Ammon's horn (tissue), 1 donor: ENCODE measurements around the gene LCT.
"Not testable (repeated sequence)": the region's sequence is repeated elsewhere in the genome, so short reads cannot be mapped to it uniquely, and the experiment has no call there.

ENCODE experiments used
- DNase-seq: peaks from one replicate; pipeline ENCODE4 v3.0.0-alpha.2; 2016; ENCODE audit warnings: low spot score

LCT gene

DNA sequence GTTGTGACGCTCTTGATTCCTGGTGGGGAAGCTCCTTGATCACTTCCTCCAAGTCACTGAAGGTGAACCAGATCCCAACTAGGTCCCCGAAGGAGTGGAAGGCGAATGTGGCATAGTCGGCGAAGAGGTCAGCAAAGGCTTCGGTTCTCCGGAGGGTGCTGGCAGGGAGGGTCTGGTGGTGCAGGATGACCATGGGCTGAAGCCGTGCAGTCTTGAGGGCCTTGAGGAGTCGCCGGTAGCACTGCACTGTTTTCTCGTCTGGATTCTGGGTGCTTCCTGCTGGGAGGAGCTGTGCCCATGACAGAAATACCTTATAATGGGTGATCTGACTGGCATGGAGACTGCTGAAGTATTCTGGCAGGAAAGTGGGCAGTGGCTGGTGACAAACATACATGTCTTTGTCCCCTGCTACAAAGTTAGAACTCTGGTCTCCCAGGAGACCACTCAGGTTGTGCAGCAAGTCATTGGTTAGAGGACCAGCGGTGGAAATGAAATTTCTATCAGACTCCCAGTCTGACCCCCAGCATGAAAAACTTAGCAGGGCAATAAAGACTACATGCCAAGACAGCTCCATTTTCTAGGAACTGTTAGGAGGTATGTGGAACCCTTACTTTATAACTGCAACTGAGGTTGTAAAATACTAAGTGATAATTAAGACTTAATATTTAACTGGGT, at the start of gene LCT:
LCT (minus strand) TSS at position 589 of the 675 bp plus-strand sequence; CDS start at position 574, 15 bp downstream.
- no peak for DNase-seq

DNA sequence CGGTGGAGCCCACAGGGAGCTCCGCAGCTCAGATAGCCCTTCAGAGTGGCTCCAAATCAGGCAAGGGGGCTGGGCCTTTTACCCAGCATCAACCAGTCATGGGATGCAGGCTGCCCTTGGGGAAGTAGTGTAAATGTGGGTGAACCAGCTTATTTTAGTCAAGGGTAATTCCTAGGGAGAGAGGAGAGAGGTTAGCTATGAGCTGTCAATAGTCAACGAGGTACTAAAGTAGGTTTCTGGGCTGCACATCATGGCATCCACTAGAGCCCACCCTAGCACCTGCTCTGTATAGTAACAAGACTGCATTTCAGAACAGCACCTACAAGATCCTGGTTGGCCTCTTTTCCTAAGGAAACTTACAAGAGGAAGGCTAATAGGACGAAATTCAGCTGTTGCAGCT, 48.7 kb upstream of the LCT start:
- DNase-seq: no peak

DNA sequence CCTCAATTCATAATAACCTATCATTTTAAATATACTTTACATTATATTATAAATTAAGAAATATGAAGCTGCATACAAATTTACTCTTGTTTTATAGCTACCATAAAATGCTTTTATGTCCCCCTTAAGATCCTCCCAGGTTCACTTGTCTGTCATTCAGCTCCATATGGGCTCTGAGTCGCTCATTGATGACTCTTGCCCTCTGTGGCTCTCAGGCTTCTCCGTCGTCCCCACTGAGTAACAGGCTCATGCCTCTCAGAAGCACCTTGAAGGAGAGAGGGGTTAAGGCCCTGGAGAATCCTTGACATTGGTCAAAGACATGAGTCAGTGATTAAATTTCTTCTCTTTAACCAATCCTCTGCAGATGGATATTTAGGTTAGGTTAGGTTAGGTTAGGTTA, 45.4 kb upstream of the LCT start:
- DNase-seq: no peak

DNA sequence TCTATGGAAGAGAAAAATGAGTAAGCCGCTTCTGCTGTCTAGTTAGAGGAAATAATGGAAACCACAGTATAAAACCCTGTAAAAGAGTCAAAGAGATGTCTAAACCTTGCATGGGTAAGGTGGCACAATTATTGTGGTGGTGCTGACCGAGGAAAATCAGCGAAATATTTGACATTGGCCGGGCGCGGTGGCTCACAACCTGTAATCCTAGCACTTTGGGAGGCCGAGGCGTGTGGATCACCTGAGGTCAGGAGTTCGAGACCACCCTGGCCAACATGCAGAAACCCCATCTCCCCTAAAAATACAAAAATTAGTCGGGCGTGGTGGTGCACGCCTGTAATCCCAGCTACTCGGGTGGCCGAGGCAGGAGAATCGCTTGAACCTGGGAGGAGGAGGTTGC, 39.8 kb upstream of the LCT start:
- DNase-seq: not testable (repeated sequence)

DNA sequence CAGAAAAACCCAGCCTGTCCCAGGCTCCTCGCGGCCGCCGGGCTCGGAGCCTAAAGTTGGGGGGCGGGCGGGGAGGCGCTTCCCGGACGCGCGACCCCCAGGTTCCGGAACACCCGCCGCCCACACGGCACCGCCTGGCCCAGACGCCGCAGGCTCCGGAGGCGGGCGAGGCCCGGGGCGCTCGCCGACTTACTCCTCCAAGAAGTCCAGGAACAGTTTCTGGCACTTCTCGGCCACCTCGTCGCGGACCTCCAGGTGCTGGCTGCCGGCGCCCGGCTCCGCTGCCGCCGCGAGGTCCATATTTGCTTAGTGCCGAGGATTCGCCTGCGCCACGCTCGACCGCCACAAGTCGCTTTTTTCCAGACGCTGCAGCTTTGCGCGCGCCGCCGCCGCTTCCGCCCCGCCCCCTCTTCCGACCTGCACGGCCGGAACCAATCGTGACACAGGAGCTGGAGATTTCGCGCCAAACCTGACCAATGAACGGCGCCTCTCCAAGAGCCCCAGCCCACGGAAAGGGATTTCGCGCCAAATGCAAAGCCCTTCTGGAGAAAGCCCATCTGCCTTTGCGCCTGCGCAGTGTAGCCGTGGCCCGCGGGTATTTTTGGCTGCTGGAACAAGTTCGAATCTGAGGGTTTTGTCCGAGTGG, 39.2 kb upstream of the LCT start, which contains the start of gene MCM6:
MCM6 (minus strand) TSS at position 378 of the 646 bp plus-strand sequence; CDS start at position 300, 78 bp downstream.
- DNase-seq: peak; percentile 98

DNA sequence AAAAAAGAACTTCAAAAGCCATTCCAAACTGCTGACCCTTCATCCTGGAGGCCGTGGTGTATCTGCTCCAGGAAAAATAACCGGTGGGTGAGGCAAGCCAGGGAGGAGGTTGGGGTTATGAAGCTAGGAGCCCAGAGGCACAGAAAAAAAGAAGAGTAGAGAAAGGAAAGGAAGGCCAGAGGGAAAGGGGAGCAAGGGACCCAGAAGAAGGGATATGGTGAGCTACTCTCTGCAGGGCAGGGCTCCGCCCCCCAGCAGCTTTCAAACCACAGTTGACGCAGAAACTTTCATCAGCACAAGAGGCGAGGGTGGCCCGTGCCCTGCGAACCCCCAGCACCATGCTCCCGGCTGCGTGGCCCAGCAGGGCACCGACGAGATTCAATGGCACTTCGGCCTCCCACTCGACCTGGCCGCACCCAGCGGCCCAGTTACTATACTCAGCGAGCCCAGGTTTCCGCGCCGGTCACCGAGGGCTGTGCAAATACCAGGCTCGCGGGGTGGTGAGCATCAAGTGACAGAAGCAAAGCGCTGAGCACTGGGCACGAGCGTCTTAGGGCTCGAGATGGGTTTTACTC, 38.6 kb upstream of the LCT start:
- peak; percentile 23 for DNase-seq

DNA sequence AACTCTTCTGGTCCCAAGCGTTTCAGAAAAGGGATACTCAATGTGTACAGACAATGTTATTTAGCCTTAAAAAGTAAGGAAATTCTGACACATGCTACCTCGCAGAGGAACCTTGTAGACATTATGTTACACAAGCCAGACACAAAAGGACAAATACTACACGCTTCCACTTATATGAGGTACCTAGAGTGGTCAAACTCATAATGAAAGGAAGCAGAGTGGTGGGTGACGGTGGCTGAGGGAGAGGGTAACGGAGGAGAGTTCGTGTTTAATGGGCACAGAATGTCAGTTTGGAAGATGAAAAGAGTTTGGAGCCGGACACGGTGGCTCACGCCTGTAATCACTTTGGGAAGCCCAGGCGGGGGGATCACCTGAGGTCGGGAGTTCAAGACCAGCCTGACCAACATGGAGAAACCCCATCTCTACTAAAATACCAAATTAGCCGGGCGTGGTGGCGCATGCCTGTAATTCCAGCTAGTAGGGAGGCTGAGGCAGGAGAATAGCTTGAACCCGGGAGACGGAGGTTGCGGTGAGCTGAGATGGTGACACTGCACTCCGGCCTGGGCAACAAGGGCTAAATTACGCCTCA, 37.9 kb upstream of the LCT start:
- DNase-seq: no peak

DNA sequence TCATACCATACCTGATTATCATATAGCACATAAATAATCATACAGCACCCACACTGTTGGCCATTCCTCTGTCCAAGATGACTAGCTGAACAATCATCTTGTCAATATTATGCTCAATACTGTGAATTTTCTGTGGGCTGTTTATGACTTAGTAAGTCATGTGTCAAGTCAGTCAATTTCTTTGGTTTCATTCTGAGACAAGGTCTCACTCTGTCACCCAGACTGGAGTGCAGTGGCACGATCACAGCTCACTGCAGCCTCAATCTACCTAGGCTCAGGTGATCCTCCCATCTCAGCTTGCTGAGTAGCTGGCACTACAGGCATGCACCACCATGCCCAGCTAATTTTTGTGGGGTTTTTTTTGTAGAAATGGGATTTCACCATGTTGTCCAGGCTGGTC, 33.6 kb upstream of the LCT start:
- DNase-seq: no peak

DNA sequence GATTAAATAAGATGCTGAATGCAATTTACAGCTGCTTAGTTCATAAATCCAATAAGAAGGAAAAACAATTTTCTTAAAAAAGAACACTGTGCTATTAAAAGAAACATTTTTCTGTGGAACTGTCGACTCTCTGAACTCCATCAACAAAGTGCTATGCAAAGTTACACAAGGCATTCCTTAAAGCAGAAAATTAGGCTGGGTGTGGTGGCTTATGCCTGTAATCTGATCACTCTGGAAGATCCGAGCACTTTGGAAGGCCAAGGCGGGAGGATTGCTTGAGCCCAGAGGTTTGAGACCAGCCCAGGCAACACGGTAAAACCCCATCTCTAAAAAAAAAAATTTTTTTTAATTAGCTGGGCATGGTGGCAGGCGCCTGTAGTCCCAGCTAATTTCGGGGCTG, 26.2 kb upstream of the LCT start:
- DNase-seq: no peak

DNA sequence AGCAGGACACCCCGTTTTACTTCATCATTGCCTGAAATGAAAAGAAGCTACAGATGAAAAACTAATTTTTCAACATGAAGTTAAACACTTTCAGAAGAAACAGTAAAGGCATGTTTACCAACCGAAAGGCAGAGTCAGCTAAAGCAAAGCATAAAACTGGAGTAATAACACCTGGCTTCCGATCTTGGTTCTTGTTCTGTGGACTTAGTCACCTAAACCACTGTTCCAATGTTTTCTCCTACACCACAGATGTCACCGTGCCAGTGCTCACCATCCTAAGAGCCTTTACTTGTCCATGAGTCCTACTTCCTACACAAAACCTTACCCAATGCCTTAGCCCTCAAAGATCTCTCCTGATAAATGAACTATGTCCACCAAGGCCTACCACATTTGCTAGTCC, 25.7 kb upstream of the LCT start:
- no peak for DNase-seq

DNA sequence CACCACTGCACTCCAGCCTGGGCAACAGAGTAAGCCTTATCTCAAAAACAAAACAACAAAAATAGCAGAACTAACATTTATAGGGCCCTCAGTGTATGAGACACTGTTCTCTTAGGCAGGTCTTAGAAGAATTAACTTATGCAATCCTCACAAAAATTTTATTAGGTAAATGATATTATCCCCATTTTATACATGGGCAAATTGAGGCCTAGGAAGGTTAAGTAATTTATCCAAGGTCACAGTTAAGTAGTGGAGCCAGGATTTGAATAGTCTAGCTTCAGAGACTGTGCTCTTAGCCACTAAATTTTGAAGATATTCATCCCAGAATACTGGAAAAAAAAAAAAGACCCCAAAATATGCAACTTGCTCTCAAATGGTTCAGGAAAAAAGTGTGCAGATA, 16.4 kb upstream of the LCT start:
- DNase-seq: no peak

DNA sequence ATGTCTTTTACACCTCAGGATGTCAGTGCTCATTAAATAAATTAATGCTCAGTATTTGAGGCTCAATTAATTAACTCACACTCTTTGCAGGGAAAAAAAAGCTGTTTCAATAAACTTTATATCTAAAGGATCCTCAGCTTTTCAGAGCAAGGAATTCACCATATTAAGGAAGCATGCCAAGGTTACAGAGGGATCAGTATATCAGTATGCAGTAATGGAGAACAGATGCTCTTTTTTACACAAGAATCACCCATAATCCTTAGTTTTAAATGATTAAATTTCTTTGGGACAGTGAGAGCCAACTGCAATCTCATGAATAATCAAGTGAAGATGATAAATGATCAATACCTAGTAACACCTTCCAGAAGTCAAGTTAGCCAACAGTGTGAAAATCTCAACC, 14.9 kb upstream of the LCT start:
- DNase-seq: no peak

DNA sequence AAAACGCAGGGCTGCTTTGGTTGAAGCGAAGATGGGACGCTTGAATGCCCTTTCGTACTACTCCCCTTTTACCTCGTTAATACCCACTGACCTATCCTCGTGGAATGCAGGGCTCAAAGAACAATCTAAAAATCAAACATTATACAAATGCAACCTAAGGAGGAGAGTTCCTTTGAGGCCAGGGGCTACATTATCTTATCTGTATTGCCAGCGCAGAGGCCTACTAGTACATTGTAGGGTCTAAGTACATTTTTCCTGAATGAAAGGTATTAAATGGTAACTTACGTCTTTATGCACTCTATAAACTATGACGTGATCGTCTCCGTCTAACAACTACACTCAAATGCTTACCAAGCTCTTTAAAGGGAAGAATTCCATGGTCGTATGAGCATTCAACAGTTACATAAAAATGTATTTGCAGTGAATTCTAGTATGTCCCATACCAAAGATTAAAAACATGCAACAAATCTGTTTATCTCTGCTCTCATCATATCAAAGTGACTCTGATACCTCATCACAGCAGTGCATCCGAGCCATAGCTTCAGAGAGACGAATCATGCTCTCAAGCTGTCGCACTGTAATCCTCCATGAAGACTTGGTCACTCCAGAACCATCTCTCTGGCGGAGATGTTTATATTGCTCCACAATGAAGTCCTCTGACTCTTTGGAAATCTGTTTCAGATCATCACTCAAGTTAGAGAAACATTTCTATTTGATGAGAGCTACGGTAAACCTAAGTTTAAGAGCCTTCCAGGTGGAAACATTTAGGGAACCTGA, 14.1 kb upstream of the LCT start:
- DNase-seq: no peak

DNA sequence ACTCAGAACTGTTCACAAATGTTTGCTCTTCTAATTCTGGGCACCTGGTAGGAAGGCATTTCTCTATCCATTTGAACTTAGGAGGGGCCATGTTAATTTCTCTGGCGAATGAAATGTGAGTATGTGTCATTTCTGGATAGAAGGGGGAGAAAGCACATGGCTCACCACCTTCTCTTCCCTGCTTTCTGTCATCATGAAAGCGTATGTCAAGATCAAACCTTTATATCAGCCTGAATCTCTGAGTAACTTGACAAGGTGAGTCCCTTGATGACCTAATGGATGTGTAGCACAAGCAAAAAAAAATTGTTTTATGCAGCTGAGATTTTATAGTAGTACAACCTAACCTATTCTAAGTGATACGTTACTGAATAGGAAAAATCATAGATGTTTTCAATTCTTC, 12.1 kb upstream of the LCT start:
- DNase-seq: no peak

DNA sequence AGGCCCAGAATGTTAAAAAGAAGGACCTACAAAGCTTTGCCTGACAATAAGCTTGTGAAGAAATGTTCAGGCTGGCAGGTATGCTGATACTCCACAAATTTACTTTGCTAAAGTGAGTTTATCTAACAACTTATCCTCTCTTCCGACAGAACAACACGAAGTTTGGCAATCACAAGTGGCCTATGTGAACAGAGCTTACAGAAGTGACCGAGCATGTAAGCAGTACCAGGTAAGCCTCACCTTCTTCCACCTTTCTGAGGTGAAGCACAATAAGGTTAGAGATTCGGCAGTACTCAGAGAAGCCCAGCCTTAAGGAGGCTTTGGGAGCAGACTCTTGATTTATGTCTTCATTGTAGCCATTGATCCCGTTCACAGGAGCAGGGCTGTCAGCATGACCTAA, 9.0 kb upstream of the LCT start:
- no peak for DNase-seq

DNA sequence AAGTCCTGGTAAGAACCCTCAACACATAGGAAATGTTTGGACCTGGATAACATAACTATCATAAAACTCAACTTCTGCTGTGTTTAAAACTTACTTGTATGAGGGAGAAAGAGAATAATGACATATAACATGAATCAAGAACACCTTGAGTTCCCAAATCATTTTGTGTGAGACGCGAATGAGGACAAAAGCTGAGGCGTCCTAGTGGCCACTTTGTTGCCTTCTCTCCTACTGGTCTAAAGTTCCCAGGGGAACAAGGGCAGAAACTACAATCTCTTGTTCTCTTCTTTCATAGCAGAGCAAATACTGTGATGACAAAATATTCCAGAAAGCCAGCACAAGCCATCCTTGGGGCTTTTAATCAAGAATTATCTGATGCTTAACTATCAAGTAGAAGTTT, 8.3 kb upstream of the LCT start:
- DNase-seq: no peak

DNA sequence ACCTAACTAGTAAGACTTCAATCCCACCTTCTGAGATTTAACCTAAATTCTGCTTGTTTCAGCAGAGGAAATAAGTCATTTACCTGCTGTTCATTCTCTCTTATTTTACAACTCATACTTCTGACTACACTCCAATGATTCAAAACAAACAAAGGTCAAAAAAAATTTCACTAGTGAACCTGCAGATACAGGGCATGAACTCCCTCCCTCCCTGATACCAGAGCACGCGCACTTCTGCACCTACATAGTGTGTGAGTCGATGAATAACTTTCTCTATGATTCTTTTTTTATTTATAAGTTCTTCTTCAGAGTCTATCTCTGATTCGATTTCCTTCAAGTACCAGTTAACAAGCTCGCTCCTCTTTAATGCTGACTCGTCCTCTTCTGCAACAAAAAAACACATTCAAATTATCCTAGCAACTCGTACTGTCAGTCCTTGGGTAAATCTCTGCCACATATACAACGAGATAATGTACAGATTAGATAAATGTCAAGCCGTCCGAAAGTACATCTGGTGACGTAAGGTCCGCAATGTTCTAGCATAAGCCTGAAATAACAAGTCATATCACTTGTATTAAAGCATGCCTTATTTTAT, 7.4 kb upstream of the LCT start:
- no peak for DNase-seq

DNA sequence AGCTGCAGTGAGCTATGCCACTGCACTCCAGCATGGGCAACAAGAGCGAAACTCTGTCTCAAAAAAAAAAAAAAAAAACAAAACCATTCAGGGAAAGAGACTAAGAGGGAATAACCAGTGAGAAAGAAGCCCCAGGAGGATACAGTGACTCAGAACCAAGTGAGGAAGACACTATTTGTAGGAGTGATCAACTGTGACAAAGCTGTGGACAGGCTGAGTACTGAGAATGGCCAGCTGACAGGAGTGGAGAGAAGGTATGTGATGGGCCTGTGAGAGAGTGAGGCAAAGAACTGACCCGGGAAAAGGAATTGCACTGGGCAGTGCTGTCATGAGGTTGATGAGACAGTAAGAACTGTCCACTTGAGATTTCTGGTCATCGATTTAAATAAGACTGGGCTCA, 6.7 kb upstream of the LCT start:
- no peak for DNase-seq

DNA sequence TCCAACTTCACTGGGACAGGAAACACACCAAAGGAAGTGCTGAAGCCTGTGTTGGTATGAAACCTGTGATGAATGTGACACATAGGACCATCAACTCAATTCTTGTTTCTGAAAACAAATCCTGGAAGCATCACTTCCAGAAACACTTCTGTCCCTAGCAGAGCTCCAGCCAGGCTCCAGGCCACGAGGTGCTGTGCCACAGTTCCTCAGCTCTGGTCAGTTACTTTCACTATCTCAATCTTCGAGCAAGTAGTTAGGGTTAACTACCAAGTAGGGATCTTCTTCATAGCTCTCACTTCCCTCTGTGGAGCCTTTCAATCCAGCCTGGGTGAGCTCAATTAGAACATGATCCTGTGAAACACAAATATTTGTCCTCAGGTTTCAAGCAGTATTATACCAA, 3.6 kb upstream of the LCT start:
- peak; percentile 29 for DNase-seq

DNA sequence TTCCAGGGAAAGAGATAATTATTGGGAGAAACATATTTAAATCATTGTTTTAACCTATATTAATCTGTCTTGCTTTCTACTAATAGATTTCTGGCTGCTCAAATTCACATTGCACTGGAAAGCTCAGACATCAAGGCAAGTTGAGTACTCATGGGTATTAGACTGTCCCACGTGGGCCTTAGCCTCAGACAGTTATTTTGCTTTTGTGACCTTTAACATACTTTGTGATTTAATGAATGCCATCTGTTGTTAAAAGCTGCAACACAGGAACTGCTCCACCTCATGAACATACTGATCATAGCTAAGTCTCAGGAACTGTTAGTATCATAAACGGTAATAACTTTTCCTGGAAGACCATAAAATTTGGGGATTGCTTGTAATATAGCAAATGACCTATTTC, 2.7 kb upstream of the LCT start:
- DNase-seq: no peak

DNA sequence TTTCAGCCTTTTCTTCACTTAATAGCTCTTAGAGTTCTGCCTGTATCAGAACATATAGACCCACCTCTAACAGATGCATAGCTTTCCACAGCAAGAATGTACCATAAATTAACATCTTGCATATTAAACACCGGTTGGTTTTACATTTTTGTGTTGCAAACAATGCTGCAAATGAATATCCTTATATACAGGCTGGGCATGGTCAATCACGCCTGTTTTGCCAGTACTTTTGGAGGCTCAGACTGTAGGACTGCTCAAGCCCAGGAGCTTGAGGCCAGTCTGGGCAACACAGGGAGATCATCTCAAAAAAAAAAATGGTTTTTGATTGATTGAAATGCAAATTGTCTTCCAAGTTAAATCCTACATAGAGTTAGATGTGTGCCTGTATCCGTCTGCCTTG, 1.5 kb upstream of the LCT start:
- no peak for DNase-seq

DNA sequence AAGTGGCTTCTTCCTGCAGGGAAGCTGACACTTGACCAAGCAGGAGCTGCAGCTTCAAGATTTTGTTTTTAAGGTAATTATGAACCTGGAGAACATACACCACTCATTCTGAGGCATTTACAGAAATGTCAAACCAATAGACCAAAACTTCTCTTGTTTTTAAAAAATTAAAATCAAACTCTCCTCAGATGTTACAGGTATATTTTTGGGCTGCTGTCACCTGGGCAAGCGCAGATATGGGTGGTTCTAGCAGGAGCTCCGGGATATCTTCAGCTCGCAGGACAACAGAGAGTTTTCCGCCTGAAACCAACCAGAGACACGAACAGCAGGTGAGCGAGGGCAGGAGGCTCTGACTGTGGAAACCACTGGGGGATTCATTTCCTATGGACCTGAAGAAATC, 4.1 kb downstream of the LCT start:
- no peak for DNase-seq
